ENCODE data around the gene NFIC.

GRCh38 chr19:3423183-3423829, 56.9 kb downstream of the NFIC start:
- TF ChIP-seq CTCF (IDR thresholded peaks at IDR 0.05; ENCODE audit: low read depth, low read length, poor library complexity, severe bottlenecking) (no peak), EZH2phosphoT487 (IDR thresholded peaks at IDR 0.05; ENCODE audit: borderline replicate concordance, low read length) (no peak)

Measured in DOHH2 (cell line).